SK-N-MC (cell line): Measurements from ENCODE around the gene INSYN1.
"Not testable (repeated sequence)": the region's sequence is repeated elsewhere in the genome, so short reads cannot be mapped to it uniquely, and the experiment has no call there.

ENCODE experiments used
- DNase-seq: peaks from one replicate; pipeline ENCODE4 v3.0.0-alpha.2; 2011; ENCODE audit warnings: low read depth, low spot score
- H3K27ac ChIP-seq: fragments of 200-600 bp; sonication (generic); 2 replicates; pipeline ENCODE4 v1.5.1; 2016; ENCODE audit warnings: mixed run types
- H3K36me3 ChIP-seq: fragments of 200-600 bp; sonication (generic); 2 replicates; pipeline ENCODE4 v1.6.1; 2017; ENCODE audit warnings: antibody characterized with exemption, low read length, mixed read lengths; ENCODE audit not compliant: insufficient read depth
- H3K4me3 ChIP-seq: fragments of 200-600 bp; sonication (generic); 2 replicates; pipeline ENCODE4 v1.5.1; 2016
- H3K9ac ChIP-seq: fragments of 200-600 bp; sonication (generic); 2 replicates; pipeline ENCODE4 v1.8.0; 2017; ENCODE audit warnings: mixed run types, mixed read lengths; ENCODE audit not compliant: insufficient read length
- H3K9me3 ChIP-seq: fragments of 200-600 bp; sonication (generic); 2 replicates; pipeline ENCODE4 v1.6.1; 2017; ENCODE audit warnings: low read depth, mild to moderate bottlenecking, antibody characterized with exemption, low read length, moderate library complexity, mixed read lengths
- EZH2 ChIP-seq: fragments of 200-600 bp; sonication (generic); IDR thresholded peaks from one replicate; pipeline ENCODE4 v1.6.1; 2017; ENCODE audit warnings: antibody characterized with exemption
- FOXP2 ChIP-seq: optimal IDR thresholded peaks from 2 replicates; pipeline ENCODE3; 2011; ENCODE audit warnings: mild to moderate bottlenecking, moderate library complexity; ENCODE audit not compliant: insufficient read depth; ENCODE audit errors: extremely low read length, control extremely low read depth
- POLR2AphosphoS5 ChIP-seq: IDR thresholded peaks from 2 replicates; pipeline ENCODE4 v1.6.1; 2012; ENCODE audit warnings: mild to moderate bottlenecking, low read depth, low read length, borderline replicate concordance

INSYN1 gene

GRCh38 chr15:73712107-73712506, 41.0 kb downstream of the INSYN1 start:
- Histone ChIP-seq H3K9ac (no peak overlapping the region), H3K27ac (no peak overlapping the region), H3K36me3 (peaks cover 6% of the 10 kb centered on the region; the same call in 1 of the 2 replicates), H3K9me3 (no peaks in the 10 kb centered on the region), H3K4me3 (no peak overlapping the region)
- TF ChIP-seq POLR2AphosphoS5 (no peak), EZH2 (no peak), FOXP2 (no peak)
- DNase-seq, result no peak

GRCh38 chr15:73711526-73711925, 41.6 kb downstream of the INSYN1 start:
- DNase-seq, result no peak
- no peak overlapping the region for H3K27ac ChIP-seq
- no peaks in the 10 kb centered on the region for H3K9me3 ChIP-seq
- peaks cover 6% of the 10 kb centered on the region; the same call in 1 of the 2 replicates for H3K36me3 ChIP-seq
- H3K4me3 ChIP-seq, result no peak overlapping the region
- TF ChIP-seq POLR2AphosphoS5, result no peak
- no peak for TF ChIP-seq FOXP2
- TF ChIP-seq EZH2, result no peak
- H3K9ac ChIP-seq, result no peak overlapping the region

- Histone ChIP-seq H3K4me3 (no peak overlapping the region), H3K27ac (no peak overlapping the region), H3K36me3 (peaks cover 6% of the 10 kb centered on the region; the same call in 1 of the 2 replicates), H3K9ac (no peak overlapping the region), H3K9me3 (no peaks in the 10 kb centered on the region)
- DNase-seq, result no peak
- TF ChIP-seq EZH2, result no peak
- TF ChIP-seq POLR2AphosphoS5, result no peak
- no peak for TF ChIP-seq FOXP2
Observed at GRCh38 chr15:73710321-73710720, 42.8 kb downstream of the INSYN1 start.

DNA sequence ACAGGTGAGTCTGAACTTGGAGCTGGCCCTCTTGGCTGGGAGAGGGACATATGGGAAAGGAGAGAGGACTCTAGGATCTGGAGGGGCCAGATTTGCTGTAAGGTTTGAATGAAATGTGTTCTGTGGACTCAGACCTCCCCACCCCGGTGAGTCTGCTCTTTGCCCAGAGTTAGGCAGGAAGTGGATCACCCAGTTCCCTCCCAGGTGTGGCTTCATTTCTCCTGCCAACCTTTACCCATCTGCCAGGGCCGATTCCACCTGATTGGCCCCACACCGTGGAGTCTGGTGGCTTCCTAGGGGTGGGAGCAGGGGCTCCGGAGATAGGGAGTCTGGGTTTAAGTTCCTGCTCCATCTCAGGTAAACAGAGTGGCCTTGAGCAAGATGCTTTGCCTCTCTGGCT, 43.5 kb downstream of the INSYN1 start:
- Histone ChIP-seq H3K36me3 (peaks cover 6% of the 10 kb centered on the region; the same call in 1 of the 2 replicates), H3K27ac (no peak overlapping the region), H3K9ac (no peak overlapping the region), H3K9me3 (no peaks in the 10 kb centered on the region), H3K4me3 (no peak overlapping the region)
- TF ChIP-seq POLR2AphosphoS5, result no peak
- TF ChIP-seq EZH2, result no peak
- no peak for TF ChIP-seq FOXP2
- no peak for DNase-seq

- Histone ChIP-seq H3K9ac (no peak overlapping the region), H3K27ac (no peak overlapping the region), H3K36me3 (peaks cover 6% of the 10 kb centered on the region; the same call in 1 of the 2 replicates), H3K4me3 (no peak overlapping the region), H3K9me3 (no peaks in the 10 kb centered on the region)
- TF ChIP-seq FOXP2 (no peak), EZH2 (no peak), POLR2AphosphoS5 (no peak)
- DNase-seq, result no peak
Observed at GRCh38 chr15:73709241-73709640, 43.9 kb downstream of the INSYN1 start.

DNA sequence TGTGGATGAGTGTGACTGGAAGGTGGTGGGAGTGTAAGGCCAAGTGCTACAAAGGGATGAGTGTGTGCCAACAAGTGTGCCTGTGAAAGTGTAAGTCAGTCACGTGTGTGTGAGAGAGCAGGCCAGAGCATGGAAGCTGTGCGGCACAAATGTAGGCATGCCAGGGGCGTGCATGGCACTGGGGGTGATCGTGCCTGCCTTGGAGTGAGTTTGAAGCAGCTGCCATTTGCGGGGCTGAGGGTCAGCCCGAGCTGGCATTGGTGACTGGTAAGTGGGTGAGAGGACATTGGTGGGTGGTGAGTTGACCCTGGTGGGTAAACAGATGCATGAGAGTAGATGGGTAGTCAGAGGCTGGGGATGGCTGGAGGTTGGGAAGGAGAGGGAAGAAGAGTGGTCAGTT, 44.5 kb downstream of the INSYN1 start:
- no peak overlapping the region for H3K4me3 ChIP-seq
- no peak overlapping the region for H3K9ac ChIP-seq
- no peak overlapping the region for H3K27ac ChIP-seq
- H3K9me3 ChIP-seq, result no peaks in the 10 kb centered on the region
- no peak for DNase-seq
- TF ChIP-seq EZH2, result no peak
- no peak for TF ChIP-seq POLR2AphosphoS5
- TF ChIP-seq FOXP2, result no peak
- peaks cover 6% of the 10 kb centered on the region; the same call in 1 of the 2 replicates for H3K36me3 ChIP-seq

GRCh38 chr15:73704869-73705645, 48.1 kb downstream of the INSYN1 start:
- no peak for TF ChIP-seq POLR2AphosphoS5
- no peak for TF ChIP-seq FOXP2
- TF ChIP-seq EZH2, result no peak
- H3K36me3 ChIP-seq, result no peaks in the 10 kb centered on the region; the same call in 1 of the 2 replicates

DNA sequence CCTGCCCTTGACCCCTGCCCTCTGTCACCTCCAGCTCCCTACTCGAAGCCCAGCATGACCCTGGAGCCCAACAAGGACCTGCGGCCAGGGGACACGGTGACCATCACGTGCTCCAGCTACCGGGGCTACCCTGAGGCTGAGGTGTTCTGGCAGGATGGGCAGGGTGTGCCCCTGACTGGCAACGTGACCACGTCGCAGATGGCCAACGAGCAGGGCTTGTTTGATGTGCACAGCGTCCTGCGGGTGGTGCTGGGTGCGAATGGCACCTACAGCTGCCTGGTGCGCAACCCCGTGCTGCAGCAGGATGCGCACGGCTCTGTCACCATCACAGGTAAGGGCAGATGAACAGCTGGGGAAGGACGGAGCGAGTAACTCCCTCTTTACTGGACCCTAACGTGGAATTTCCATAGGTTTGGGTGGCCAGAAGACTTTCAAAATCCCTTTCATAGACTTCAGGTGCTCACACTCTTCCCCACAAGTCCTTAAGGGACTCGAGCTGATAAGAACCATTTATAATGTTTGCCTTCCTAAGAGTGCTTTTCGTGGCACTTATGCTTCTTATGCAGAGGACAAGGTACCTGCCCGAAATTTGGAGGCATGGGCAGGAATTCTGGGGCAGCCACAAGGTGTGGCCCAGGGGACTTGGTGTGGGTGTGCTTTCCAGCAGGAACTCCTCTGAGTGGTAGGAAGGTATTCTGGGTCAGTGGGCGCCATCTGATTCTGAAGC, 48.8 kb downstream of the INSYN1 start:
- not testable (repeated sequence) for H3K4me3 ChIP-seq, H3K9me3 ChIP-seq, H3K36me3 ChIP-seq, DNase-seq, H3K27ac ChIP-seq, H3K9ac ChIP-seq

More at GRCh38 chr15:73704869-73705645, 48.1 kb downstream of the INSYN1 start:
- H3K4me3 ChIP-seq, result no peak overlapping the region
- no peaks in the 10 kb centered on the region for H3K9me3 ChIP-seq
- H3K27ac ChIP-seq, result no peak overlapping the region
- DNase-seq, result no peak
- H3K9ac ChIP-seq, result no peak overlapping the region

GRCh38 chr15:73703601-73704000, 49.5 kb downstream of the INSYN1 start:
- not testable (repeated sequence) for H3K9me3 ChIP-seq, H3K9ac ChIP-seq, H3K36me3 ChIP-seq, H3K27ac ChIP-seq, H3K4me3 ChIP-seq, DNase-seq

GRCh38 chr15:73702311-73703239, 50.6 kb downstream of the INSYN1 start:
- H3K36me3 ChIP-seq, H3K4me3 ChIP-seq, H3K27ac ChIP-seq, H3K9me3 ChIP-seq, DNase-seq, H3K9ac ChIP-seq: not testable (repeated sequence)
